Rectal smooth muscle tissue (tissue), 1 donor: ENCODE measurements around the gene SPATA31A5.
"Not testable (repeated sequence)": the region's sequence is repeated elsewhere in the genome, so short reads cannot be mapped to it uniquely, and the experiment has no call there.

ENCODE experiments used
- H3K27ac ChIP-seq: one replicate; pipeline ENCODE4 v1.7.0; 2013; ENCODE audit warnings: low read depth, low read length, inconsistent platforms
- H3K27me3 ChIP-seq: one replicate; pipeline ENCODE4 v1.7.0; 2013; ENCODE audit warnings: low read length; ENCODE audit not compliant: control insufficient read depth, insufficient read depth
- H3K36me3 ChIP-seq: one replicate; pipeline ENCODE4 v1.7.0; 2013; ENCODE audit warnings: low read length; ENCODE audit not compliant: control insufficient read depth, insufficient read depth
- H3K4me1 ChIP-seq: one replicate; pipeline ENCODE4 v1.7.0; 2013; ENCODE audit warnings: low read length; ENCODE audit not compliant: control insufficient read depth, insufficient read depth
- H3K4me3 ChIP-seq: one replicate; pipeline ENCODE4 v1.7.0; 2013; ENCODE audit warnings: low read length
- H3K9ac ChIP-seq: one replicate; pipeline ENCODE4 v1.7.0; 2013; ENCODE audit warnings: low read length

SPATA31A5 gene

DNA sequence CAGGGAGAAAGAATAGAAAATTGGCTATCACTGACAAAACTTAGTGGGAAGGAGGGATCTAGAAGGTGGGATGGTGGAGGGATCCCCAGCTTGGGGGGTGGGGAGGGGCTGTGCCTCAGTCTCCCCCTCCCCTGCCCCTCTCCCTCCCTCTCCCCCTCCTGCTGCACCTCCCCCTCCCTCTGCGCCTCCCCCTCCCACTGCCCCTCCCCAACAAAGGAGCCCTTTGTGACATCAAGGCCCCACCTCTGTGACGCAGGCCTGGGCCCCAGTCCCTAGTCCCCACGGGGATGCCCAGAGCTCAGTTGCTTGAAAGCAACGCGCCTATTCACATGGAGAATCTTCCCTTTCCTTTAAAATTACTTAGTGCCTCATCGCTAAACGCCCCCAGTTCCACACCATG, at the start of gene SPATA31A5:
TSS of gene SPATA31A5 (plus strand) at position 301 of the 400 bp plus-strand sequence. CDS start at position 330, 29 bp downstream.
- not testable (repeated sequence) for H3K27ac ChIP-seq, H3K4me1 ChIP-seq, H3K36me3 ChIP-seq, H3K9ac ChIP-seq, H3K4me3 ChIP-seq, H3K27me3 ChIP-seq

DNA sequence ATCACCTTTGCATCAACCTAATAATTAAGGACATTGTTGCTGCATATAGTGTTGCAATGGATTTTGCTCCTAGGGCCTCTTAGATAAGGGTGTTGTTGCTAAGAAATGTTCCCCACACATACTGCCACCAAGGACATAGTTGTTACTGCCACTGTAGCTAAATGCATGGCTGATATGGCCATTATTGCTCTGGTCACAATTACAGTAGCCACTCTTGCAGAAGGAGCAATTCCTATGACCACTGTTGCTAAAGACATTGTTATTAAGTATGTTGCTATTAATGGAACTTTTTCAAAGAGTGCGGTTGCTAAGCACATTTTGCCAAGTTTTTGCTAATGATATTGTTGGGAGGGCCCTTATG, 48.8 kb downstream of the SPATA31A5 start:
- not testable (repeated sequence) for H3K4me3 ChIP-seq, H3K9ac ChIP-seq, H3K27me3 ChIP-seq, H3K4me1 ChIP-seq, H3K36me3 ChIP-seq, H3K27ac ChIP-seq

DNA sequence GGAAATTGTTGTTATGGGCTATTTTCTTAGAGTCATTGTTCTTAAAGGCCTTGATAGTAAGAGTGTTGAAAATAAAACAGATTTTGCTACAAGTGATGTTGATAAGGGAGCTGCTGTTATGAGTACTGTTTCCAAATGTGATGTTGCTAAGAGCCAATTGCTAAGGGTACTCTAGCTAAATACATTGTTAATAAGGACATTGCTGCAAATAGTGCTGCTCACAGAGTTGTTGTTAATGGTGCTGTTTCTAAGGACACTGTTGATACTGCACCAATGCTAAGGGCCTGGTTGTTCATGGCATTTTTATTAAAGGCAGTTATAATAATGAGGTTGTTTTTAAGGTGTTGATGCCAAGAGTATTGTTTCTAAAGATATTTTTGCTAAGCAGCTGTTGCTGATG, 52.2 kb downstream of the SPATA31A5 start:
- H3K27ac ChIP-seq, H3K36me3 ChIP-seq, H3K4me3 ChIP-seq, H3K9ac ChIP-seq, H3K4me1 ChIP-seq, H3K27me3 ChIP-seq: not testable (repeated sequence)
